ENCODE measurements around the gene CDHR2.

CDHR2 gene

DNA sequence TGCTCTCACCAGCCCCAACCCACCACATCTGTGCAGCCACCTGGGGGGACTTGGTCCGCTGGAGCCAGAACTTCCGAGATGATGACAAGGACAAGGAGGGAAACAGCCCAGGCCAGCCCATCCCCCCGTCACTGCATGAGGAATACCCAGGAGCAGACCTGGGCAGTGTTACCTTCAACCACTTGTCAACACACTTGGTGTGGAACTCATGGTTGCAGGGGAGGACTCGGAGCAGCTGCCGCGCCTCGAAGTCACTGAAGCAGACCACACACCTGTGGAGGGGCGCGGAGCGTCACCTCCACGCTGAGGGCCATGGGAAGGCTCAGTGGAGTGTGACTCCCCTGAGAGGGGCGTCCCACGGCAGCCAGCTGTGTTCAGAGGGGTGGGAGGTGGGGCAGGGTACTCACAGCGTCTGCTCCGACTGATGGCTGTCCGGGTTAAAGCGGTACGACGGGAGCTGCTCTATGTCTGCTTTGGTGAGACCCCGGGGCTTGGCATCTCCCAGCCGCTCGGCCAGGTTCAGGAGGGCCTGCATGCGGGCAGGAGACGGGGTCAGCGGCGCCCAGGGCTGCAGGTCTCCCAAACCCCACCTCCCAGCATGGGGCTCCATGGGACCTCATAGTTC lies 19.9 kb upstream of the CDHR2 start:
- TF ChIP-seq ZNF202 (tag by site-specific recombination; IDR thresholded peaks at IDR 0.05; ENCODE audit: borderline replicate concordance) (no peak), ZNF660 (tag by site-specific recombination; IDR thresholded peaks at IDR 0.05) (no peak), ZNF707 (tag by site-specific recombination; IDR thresholded peaks at IDR 0.05) (no peak), TRIM28 (IDR thresholded peaks at IDR 0.05; ENCODE audit: borderline replicate concordance, low read length) (no peak), ZFP69B (tag by site-specific recombination; IDR thresholded peaks at IDR 0.05) (no peak)
- ChIA-PET POLR2A (no interaction called here), CTCF (no interaction called here)

DNA sequence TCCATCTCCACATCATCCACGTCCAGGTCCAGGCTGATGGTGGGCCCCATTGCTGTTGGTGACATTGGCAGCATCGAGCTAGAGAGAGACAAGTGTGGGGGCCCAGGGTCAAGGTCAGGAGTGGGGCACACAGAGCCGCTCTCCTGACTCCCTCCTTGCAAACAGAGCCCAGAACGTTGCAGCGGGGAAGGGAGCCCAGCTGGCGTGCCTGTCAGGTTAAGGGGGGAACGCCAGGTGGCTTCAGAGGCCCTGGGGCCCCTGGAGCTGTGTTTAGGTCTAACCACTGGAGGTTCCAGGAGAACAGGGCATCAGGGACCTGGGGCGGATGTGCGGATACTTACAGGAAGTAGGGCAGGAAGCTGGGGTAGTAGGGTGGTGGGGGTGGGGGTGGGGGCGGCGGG lies 19.4 kb upstream of the CDHR2 start:
- Histone ChIP-seq H3K9me3 (ENCODE audit: control insufficient read depth, insufficient read depth, low read depth, low read length) (no peaks in the 10 kb centered on the region), H3K4me1 (ENCODE audit: control insufficient read depth, insufficient read depth, low read length) (0 out of 2 replicates have a peak, but pooled peaks cover 6% of the 10 kb centered on the region), H3K4me3 (ENCODE audit: low read depth, low read length) (no peak overlapping the region), H3K27ac (ENCODE audit: extremely low read depth, low read depth, low read length) (no peak overlapping the region), H3K36me3 (ENCODE audit: control insufficient read depth in 2 of 2, insufficient read depth in 1 of 2, low read length in 2 of 2) (peaks cover 0 to 46% of the 10 kb centered on the region in 2 experiments; a peak in 2 of 3 replicates)
- TF ChIP-seq, protein P1, sequence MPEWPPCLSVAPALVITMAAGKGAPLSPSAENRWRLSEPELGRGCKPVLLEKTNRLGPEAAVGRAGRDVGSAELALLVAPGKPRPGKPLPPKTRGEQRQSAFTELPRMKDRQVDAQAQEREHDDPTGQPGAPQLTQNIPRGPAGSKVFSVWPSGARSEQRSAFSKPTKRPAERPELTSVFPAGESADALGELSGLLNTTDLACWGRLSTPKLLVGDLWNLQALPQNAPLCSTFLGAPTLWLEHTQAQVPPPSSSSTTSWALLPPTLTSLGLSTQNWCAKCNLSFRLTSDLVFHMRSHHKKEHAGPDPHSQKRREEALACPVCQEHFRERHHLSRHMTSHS (tag by site-specific recombination; IDR thresholded peaks at IDR 0.05): no peak
- TF ChIP-seq ZSCAN16 (tag by site-specific recombination; IDR thresholded peaks at IDR 0.05) (no peak), GLIS1 (tag by site-specific recombination; IDR thresholded peaks at IDR 0.05) (no peak), ZNF146 (tag by site-specific recombination; IDR thresholded peaks at IDR 0.05) (no peak)
- POLR2A ChIA-PET: no interaction called here
- CTCF ChIA-PET: no interaction called here

More for the DNA sequence above, 19.9 kb upstream of the CDHR2 start:
- no peak overlapping the region for H3K27ac ChIP-seq (ENCODE audit: extremely low read depth, low read depth, low read length)
- 0 out of 2 replicates have a peak, but pooled peaks cover 6% of the 10 kb centered on the region for H3K4me1 ChIP-seq (ENCODE audit: control insufficient read depth, insufficient read depth, low read length)
- H3K9me3 ChIP-seq (ENCODE audit: control insufficient read depth, insufficient read depth, low read depth, low read length): no peaks in the 10 kb centered on the region
- H3K4me3 ChIP-seq (ENCODE audit: low read depth, low read length): no peak overlapping the region
- H3K36me3 ChIP-seq (ENCODE audit: control insufficient read depth in 2 of 2, insufficient read depth in 1 of 2, low read length in 2 of 2): peaks cover 0 to 43% of the 10 kb centered on the region in 2 experiments; a peak in 2 of 3 replicates

DNA sequence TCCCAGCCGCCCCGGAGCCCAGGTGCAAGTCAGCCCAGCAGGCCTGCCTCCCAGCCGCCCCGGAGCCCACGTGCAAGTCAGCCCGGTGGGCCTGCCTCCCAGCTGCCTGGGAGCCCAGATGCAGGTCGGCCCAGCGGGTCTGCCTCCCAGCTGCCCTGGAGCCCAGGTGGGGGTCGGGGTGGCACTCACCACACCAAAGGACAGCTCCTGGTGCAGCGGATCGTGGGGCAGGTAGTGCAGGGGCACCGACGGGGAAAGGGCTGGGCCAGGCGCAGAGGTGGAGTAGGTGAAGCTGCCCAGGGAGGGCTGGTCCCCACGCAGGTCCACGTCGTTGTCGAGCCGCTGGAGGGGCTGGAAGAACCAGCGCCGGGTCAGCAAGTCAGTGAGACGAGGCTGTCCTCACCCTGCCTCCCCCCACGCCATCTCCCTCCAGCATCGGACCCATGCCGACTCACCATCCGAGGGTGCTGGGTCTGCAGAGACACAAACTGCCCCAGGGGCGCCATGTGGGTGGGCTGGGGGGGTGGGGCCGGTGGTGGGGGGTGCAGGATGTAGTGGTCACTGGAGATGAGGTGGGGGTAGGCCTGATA lies 18.7 kb upstream of the CDHR2 start:
- Histone ChIP-seq H3K36me3 (ENCODE audit: control insufficient read depth in 2 of 2, insufficient read depth in 1 of 2, low read length in 2 of 2) (peaks cover 0 to 52% of the 10 kb centered on the region in 2 experiments; a peak in 2 of 3 replicates), H3K4me1 (ENCODE audit: control insufficient read depth, insufficient read depth, low read length) (0 out of 2 replicates have a peak, but pooled peaks cover 6% of the 10 kb centered on the region), H3K9me3 (ENCODE audit: control insufficient read depth, insufficient read depth, low read depth, low read length) (no peaks in the 10 kb centered on the region), H3K27ac (ENCODE audit: extremely low read depth, low read depth, low read length) (no peak overlapping the region), H3K4me3 (ENCODE audit: low read depth, low read length) (no peak overlapping the region)
- ChIA-PET POLR2A (interaction anchor here (0.5 kb wide), 1 partner anchor 45 kb away, joined by 3 read pairs; no protein-coding TSS in a partner anchor), CTCF (no interaction called here)
- TF ChIP-seq ZBTB8A (tag by site-specific recombination; IDR thresholded peaks at IDR 0.05) (no peak), ZNF521 (tag by site-specific recombination; IDR thresholded peaks at IDR 0.05) (no peak)

DNA sequence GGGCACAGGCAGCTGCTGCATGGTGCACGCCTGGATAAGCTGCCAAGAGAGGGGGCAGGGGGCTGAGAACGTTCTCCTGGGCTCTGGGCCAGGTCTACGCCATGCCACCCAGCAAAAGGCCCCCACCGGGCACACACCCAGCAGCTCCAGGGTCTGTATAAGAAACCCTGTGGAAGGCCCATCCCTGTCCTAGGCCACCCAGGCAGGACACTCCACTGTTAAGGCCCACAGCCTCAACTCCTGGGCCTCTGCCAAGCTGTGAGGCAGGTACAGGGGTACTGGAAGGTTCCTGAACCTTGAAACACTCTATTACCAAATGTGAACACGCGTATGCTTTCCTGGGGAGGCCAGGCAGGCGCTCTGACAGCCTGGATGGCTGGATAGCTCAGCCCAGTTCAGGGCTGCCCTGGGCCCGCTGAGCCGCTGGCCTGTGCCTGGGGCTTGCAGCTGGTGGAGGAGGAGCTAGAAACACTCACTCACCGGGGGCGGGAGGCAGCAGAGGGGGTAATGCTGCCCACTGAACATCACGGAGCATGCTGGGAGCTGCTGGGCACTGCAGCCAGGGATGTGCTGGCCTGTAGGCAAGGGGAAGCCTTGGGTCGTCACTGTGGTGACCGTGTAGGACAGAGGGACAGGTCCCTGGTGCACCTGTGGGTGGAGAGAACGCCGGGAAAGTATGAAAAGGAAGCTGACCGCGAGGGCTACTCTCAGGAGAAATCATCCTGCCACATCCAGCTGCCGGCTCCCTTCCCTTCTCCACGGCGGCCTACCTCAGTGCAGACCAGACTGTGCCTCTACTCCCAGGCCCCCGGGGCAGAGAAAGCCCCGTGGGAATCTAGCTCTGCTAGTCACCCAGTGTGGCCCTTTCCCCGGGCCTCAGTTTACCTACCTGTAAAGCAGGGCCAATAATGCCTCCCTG lies 17.9 kb upstream of the CDHR2 start:
- POLR2A ChIA-PET: interaction anchor here (0.5 kb wide), 1 partner anchor 46 kb away, joined by 3 read pairs; no protein-coding TSS in a partner anchor
- peaks cover 0 to 52% of the 10 kb centered on the region in 2 experiments; a peak in 2 of 3 replicates for H3K36me3 ChIP-seq (ENCODE audit: control insufficient read depth in 2 of 2, insufficient read depth in 1 of 2, low read length in 2 of 2)
- H3K27ac ChIP-seq (ENCODE audit: extremely low read depth, low read depth, low read length): no peak overlapping the region
- CTCF ChIA-PET: interaction anchor here (0.6 to 1.1 kb wide), 2 partner anchors 12 to 38 kb away, joined by 3 to 4 read pairs; no protein-coding TSS in a partner anchor
- no peak overlapping the region for H3K4me3 ChIP-seq (ENCODE audit: low read depth, low read length)
- 0 out of 2 replicates have a peak, but pooled peaks cover 6% of the 10 kb centered on the region for H3K4me1 ChIP-seq (ENCODE audit: control insufficient read depth, insufficient read depth, low read length)
- no peaks in the 10 kb centered on the region for H3K9me3 ChIP-seq (ENCODE audit: control insufficient read depth, insufficient read depth, low read depth, low read length)
- TF ChIP-seq ZBTB8A (tag by site-specific recombination; IDR thresholded peaks at IDR 0.05) (peak; percentile 92), ZNF600 (tag by site-specific recombination; IDR thresholded peaks at IDR 0.05) (0 out of 2 replicates have a peak, but pooled peaks have one; percentile 16), SP2 (tag by site-specific recombination; IDR thresholded peaks at IDR 0.05) (peak; percentile 47), ZFHX2 (tag by site-specific recombination; conservative IDR thresholded peaks at IDR 0.05) (peak; percentile 89), ZNF514 (tag by site-specific recombination; IDR thresholded peaks at IDR 0.05) (no peak), ZNF155 (tag by site-specific recombination; IDR thresholded peaks at IDR 0.05) (no peak), ZNF132 (tag by site-specific recombination; IDR thresholded peaks at IDR 0.05; ENCODE audit: borderline replicate concordance) (no peak), EGR2 (tag by site-specific recombination; IDR thresholded peaks at IDR 0.05; ENCODE audit: low read depth) (peak; percentile 92), ZIC2 (tag by site-specific recombination; IDR thresholded peaks at IDR 0.05) (peak; percentile 72), ZNF2 (tag by site-specific recombination; IDR thresholded peaks at IDR 0.05) (no peak), GLIS1 (tag by site-specific recombination; IDR thresholded peaks at IDR 0.05) (peak; percentile 25)
- TF ChIP-seq, protein P2, sequence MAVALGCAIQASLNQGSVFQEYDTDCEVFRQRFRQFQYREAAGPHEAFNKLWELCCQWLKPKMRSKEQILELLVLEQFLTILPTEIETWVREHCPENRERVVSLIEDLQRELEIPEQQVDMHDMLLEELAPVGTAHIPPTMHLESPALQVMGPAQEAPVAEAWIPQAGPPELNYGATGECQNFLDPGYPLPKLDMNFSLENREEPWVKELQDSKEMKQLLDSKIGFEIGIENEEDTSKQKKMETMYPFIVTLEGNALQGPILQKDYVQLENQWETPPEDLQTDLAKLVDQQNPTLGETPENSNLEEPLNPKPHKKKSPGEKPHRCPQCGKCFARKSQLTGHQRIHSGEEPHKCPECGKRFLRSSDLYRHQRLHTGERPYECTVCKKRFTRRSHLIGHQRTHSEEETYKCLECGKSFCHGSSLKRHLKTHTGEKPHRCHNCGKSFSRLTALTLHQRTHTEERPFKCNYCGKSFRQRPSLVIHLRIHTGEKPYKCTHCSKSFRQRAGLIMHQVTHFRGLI (tag by site-specific recombination; IDR thresholded peaks at IDR 0.05): peak; percentile 28; the same call in 1 of the 2 replicates
